Measurements from ENCODE around the gene DIRAS1. TPM values are rescaled to one million over a fixed set of nuclear protein-coding genes. Genes with fewer than 3 reads are reported as not detected.

Gene DIRAS1
- total RNA-seq, 1 experiment from 2014 or later: 7.8 TPM

DNA sequence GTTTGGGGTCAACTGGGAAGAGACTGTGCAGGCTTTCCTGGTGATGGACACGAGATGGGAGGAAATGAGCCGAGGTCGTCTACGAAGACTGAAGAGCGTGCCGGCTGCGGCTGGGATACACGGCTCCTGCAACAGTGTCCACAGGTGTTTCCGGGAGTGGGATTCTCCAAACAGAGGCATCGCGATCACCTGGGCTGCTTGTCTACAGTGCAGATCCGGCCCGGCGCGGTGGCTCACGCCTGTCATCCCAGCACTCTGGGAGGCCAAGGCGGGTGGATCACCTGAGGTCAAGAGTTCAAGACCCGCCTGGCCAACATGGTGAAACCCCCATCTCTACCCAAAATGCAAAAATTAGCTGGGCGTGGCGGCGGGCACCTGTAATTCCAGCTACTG, 30.3 kb upstream of the DIRAS1 start:
- Histone ChIP-seq H3K4me1 (ENCODE audit: insufficient read depth, low read length) (no peaks in the 10 kb centered on the region), H3K79me1 (ENCODE audit: insufficient read depth, low read depth, low read length, poor library complexity, severe bottlenecking) (no peaks in the 10 kb centered on the region), H3K23me2 (ENCODE audit: insufficient read length, low read depth, low read length, poor library complexity, severe bottlenecking) (no peaks in the 10 kb centered on the region), H2AFZ (ENCODE audit: low read length) (no peak overlapping the region), H3K4ac (ENCODE audit: low read depth, low read length) (no peak overlapping the region), H4K91ac (ENCODE audit: insufficient read length, low read depth, low read length) (no peak overlapping the region), H4K20me1 (ENCODE audit: control insufficient read depth, insufficient read depth, insufficient read length) (no peaks in the 10 kb centered on the region), H2BK120ac (ENCODE audit: low read depth, low read length, poor library complexity, severe bottlenecking) (no peak overlapping the region), H3K9me3 (ENCODE audit: control insufficient read depth, low read depth, low read length) (no peaks in the 10 kb centered on the region), H2BK12ac (ENCODE audit: insufficient read length, low read depth, low read length) (no peak overlapping the region), H3K18ac (ENCODE audit: insufficient read length, low read depth, low read length) (no peak overlapping the region), H2BK20ac (ENCODE audit: low read depth, low read length, poor library complexity, severe bottlenecking) (no peak overlapping the region), H3K9ac (ENCODE audit: extremely low read depth, insufficient read length, low read length) (no peak overlapping the region), H3K56ac (ENCODE audit: insufficient read length, low read depth, low read length) (no peak overlapping the region), H3K27me3 (ENCODE audit: insufficient read depth, low read length) (no peaks in the 10 kb centered on the region), H4K8ac (replicated peaks; ENCODE audit: insufficient read length, low read depth, low read length) (no peak overlapping the region), H3K14ac (ENCODE audit: insufficient read depth, low read length) (no peak overlapping the region), H3T11ph (ENCODE audit: low read length) (no peak overlapping the region), H3K27ac (ENCODE audit: insufficient read length, low read depth, low read length) (no peak overlapping the region), H3K23ac (ENCODE audit: insufficient read length, low read depth, low read length) (no peak overlapping the region), H3K4me2 (ENCODE audit: insufficient read depth, insufficient read length, low read length) (no peak overlapping the region), H4K5ac (ENCODE audit: insufficient read length, low read depth, low read length) (no peak overlapping the region), H2BK5ac (ENCODE audit: insufficient read length, low read length) (no peak overlapping the region), H3K79me2 (ENCODE audit: insufficient read depth, low read length) (no peaks in the 10 kb centered on the region), H2AK5ac (ENCODE audit: insufficient read length, low read length) (no peak overlapping the region), H2BK15ac (ENCODE audit: low read depth, low read length) (no peak overlapping the region)
- DNase-seq: no peak
- peaks cover 25% of the 10 kb centered on the region for H3K27me3 Mint-ChIP-seq (ENCODE audit: low read depth)
- peaks cover 5 to 37% (median 26%) of the 10 kb centered on the region in 3 experiments; a peak in 6 of 7 replicates for H3K36me3 Mint-ChIP-seq (ENCODE audit: insufficient read depth in 1 of 3, low read depth in 3 of 3)
- no peak overlapping the region for H3K4me3 Mint-ChIP-seq
- no peaks in the 10 kb centered on the region for H3K4me1 Mint-ChIP-seq
- TF ChIP-seq, protein P1, sequence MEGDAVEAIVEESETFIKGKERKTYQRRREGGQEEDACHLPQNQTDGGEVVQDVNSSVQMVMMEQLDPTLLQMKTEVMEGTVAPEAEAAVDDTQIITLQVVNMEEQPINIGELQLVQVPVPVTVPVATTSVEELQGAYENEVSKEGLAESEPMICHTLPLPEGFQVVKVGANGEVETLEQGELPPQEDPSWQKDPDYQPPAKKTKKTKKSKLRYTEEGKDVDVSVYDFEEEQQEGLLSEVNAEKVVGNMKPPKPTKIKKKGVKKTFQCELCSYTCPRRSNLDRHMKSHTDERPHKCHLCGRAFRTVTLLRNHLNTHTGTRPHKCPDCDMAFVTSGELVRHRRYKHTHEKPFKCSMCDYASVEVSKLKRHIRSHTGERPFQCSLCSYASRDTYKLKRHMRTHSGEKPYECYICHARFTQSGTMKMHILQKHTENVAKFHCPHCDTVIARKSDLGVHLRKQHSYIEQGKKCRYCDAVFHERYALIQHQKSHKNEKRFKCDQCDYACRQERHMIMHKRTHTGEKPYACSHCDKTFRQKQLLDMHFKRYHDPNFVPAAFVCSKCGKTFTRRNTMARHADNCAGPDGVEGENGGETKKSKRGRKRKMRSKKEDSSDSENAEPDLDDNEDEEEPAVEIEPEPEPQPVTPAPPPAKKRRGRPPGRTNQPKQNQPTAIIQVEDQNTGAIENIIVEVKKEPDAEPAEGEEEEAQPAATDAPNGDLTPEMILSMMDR (conservative IDR thresholded peaks at IDR 0.05): no peak
- H3K9me3 Mint-ChIP-seq: no peaks in the 10 kb centered on the region
- no CpG with 5 or more reads among the region's 21 CpGs for WGBS (ENCODE audit: extremely low coverage, insufficient read length, low lambda C conversion rate)
- no peak overlapping the region for H3K27ac Mint-ChIP-seq

Data from H9 (cell line).